Measurements from ENCODE around the gene ARHGEF28.

DNA sequence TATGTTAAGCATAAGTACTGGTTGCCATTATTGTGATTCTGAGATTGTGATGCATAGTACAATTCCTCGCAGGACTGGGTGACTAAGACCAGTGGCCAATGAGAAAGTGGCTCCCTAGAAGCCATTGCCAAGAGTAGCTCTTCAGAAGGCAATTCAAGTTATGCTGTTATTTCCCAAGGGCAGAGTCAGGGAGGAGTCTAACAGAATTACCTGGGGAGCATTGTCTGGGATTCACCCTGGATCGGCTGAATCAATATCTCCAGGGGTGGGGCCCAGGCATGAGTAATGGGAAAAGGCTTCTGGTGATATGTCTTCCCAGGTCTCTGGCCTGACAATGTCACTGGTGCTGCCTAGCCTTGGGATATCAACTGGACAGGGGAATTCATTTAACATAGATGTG lies 10.9 kb upstream of the ARHGEF28 start:
- TF ChIP-seq BACH2 (CRISPR knock-in tag; IDR thresholded peaks at IDR 0.05; ENCODE audit: borderline replicate concordance) (no peak), ISL1 (CRISPR knock-in tag; IDR thresholded peaks at IDR 0.05) (no peak), ZFP3 (CRISPR knock-in tag; IDR thresholded peaks at IDR 0.05) (no peak), SNAI2 (CRISPR knock-in tag; IDR thresholded peaks at IDR 0.05) (no peak), ESRRG (CRISPR knock-in tag; IDR thresholded peaks at IDR 0.05) (no peak), OSR1 (CRISPR knock-in tag; IDR thresholded peaks at IDR 0.05) (no peak), ZNF8 (CRISPR knock-in tag; IDR thresholded peaks at IDR 0.05) (no peak)
